GM19455 (cell line): ENCODE measurements around the gene TCEAL1.

Source experiments
- ATAC-seq: cut with Tn5 transposase; IDR thresholded peaks from one replicate; pipeline ENCODE4 v1.9.1; 2021; ENCODE audit not compliant: unreplicated experiment

The TCEAL1 gene

GRCh38 chrX:103678199-103678993, 49.6 kb downstream of the TCEAL1 start:
- ATAC-seq: no peak
